Fibroblast of upper back skin (primary cell): Measurements from ENCODE around the gene CDK18.

Source experiments
- DNase-seq: peaks from one replicate; pipeline ENCODE4 v3.0.0-alpha.2; 2013

CDK18 gene

GRCh38 chr1:205542367-205542766, 37.9 kb downstream of the CDK18 start:
- DNase-seq, result no peak

- DNase-seq, result peak; percentile 83
These were observed 39.2 kb downstream of the CDK18 start for GRCh38 chr1:205543351-205544301.

- no peak for DNase-seq
These were observed 40.8 kb downstream of the CDK18 start for GRCh38 chr1:205545001-205545919.

- no peak for DNase-seq
These were observed 41.5 kb downstream of the CDK18 start for GRCh38 chr1:205545991-205546390.

GRCh38 chr1:205546541-205546940, 42.1 kb downstream of the CDK18 start:
- DNase-seq, result no peak

DNA sequence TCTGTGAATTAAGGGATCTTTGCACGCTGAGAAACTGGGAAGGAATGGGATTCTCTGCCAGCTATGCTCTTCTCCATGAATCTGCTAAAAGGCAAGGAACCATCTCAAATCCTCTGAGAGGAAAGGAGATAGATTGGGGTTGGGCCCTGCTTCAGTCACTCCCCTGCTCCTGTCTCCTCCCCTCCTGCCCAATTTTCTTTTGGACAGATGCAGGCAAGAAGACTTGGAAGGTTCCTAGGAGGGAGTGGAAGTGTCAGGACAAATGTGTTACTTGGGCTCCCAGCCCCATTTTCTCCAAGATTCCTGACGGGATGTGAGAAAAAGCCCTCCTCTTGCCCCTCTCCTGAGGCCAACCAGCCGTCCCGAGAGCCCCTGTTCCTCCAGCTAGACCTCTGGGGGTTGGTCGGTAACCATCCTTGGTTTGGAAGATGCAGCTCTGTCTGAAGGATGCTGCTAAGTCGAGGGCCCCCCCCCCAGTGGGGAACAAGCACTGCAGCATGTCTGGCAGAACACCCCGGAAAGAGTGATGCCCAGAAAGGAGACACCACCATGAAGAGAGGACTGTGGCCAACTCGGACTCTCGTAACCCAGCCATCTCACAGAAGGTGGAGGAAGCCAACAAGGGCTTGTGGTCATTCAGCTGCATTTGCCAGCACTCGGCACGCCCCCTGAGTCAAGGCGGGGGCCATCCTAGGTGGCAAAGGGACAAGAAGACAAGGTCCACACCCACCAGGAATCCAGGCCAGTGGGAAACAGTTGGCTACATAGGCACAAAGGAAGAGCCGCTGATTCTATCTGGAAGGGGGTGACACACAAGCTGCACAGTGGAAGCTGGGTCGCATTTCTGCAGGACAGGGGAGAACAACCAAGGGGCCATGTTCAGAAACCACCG, 43.7 kb downstream of the CDK18 start:
- DNase-seq, result no peak

GRCh38 chr1:205554026-205554811, 49.8 kb downstream of the CDK18 start:
- no peak for DNase-seq

DNA sequence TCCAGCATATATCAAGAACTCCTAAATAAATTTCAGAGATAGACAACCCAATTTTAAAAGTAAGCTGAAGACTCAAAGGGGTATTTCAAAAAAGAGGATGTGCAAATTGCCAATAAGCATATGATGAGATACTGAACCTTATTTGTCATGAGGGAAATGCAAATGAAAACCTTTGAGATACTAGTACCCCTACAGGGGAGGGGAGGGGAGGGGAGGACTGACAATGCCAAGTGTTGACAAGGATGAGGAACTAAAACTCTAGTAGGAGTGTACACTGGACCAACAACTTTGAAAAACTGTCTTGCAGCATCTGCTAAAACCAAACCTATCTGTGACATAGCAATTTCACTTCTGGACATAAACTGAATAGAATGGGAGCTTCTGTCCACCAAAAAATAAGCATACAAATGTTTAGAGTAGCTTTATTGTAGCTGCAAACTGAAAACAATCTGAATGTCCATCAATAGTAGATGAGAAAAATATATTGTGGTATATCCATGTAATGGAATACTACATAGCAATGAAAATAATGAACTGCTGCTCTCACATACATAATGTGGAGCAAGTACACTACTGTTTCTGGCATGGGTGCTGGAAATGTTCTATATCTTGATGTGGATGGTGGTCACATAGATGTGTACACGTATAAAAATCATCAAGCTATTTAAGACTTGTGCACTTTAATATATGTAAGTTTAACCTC, 57.2 kb downstream of the CDK18 start:
- no peak for DNase-seq

- no peak for DNase-seq
These were observed 59.5 kb downstream of the CDK18 start for GRCh38 chr1:205563927-205564441.

DNA sequence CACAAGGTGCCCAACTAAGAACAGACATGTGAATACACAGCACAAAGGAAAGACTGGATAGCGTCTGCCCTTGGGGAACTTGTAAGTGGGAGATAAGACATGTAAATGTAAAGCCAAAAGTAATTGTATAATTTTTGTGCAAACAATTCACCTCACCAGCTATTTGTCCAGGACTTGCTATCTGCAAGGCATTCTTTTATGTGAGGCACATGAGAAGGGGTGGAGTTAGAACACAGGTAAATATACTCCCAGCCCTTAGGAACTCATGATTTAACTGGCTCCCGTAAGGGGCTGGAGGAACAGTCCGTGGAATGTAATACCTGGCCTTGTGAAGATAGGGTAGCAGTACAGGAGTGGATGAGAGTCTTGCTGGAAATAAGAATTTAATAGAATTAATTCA, 61.3 kb downstream of the CDK18 start:
- no peak for DNase-seq

DNA sequence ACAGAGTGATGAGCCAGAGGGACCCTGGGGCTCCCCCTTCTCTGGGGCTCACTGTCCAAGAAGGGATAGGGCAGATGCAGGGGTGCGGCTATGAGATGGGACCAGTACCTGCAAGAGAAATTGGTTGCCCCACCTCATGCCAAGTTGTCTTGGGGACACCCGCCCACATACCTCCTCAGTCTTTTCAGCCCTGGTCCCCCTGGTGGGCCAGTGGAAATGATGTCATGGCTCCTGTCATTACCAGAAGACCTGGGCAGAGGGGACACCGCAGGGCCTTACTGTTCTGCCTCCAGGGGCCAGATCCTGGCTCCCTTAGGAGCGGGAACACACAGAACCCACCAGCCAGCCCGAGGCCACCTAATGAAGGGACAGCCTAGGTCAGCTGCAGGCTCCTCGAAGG, 63.2 kb downstream of the CDK18 start:
- DNase-seq, result no peak

- DNase-seq, result no peak
These were observed 63.6 kb downstream of the CDK18 start for GRCh38 chr1:205568135-205568468.

- DNase-seq, result no peak
These were observed 64.2 kb downstream of the CDK18 start for GRCh38 chr1:205568469-205569361.

GRCh38 chr1:205569411-205570172, 65.1 kb downstream of the CDK18 start:
- no peak for DNase-seq

- no peak for DNase-seq
These were observed 65.7 kb downstream of the CDK18 start for GRCh38 chr1:205570173-205570501.

DNA sequence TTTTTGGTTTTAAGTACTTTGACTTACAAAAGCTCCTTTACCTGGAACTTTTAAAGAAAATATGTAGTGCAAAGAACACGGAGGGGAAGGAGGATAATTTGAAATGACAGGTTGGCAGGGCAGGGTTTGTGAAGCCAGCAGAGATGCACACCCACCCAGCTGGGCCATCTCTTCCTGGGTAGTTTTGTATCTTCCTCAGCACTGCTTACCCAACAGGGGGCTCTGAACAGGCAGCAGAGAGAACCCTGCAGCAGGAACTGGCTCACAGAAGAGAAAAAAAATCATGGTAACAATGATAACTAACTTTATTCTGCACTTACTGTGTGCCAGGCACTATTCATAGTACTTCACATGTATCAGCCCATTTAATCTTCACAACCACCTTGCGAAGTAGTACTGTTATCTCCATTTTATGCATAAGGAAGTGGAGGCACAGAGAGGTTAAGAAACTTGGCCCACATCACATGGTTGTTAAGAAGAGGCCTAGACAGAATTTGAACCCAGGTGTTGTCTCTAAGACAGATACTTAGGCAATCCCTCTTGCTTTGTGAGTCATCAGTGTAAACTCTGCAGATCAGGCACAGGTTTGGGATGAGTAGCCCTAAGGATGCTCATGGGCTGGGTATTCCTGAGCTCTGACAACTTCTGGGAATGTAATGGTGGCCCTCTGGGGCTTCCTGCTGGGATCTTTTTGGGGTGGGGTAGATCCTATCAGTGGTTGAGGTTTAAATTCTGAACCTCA, 66.5 kb downstream of the CDK18 start:
- no peak for DNase-seq

- no peak for DNase-seq
These were observed 67.3 kb downstream of the CDK18 start for GRCh38 chr1:205571747-205572146.

- no peak for DNase-seq
These were observed 68.0 kb downstream of the CDK18 start for GRCh38 chr1:205572421-205572820.
